Inflammatory macrophage (primary cell): Measurements from ENCODE around the gene PFDN5.
A peak's percentile ranks its signal among the peaks of the same experiment; 100 is the strongest.

Source experiments
- DNase-seq, 2 donors: peaks; one replicate each; pipeline ENCODE4 v3.0.0-alpha.2; 2020 to 2022
- total RNA-seq, 18 experiments: gene quantifications; one replicate each; lab custom pipeline; 2026; ENCODE audit warnings: mixed read lengths in 6 of 18, inconsistent platforms in 2 of 18; lab: John Stamatoyannopoulos, UW

The PFDN5 gene
- total RNA-seq = 1.5 to 8.0 (median 4.2) reads per million in 18 experiments

DNA sequence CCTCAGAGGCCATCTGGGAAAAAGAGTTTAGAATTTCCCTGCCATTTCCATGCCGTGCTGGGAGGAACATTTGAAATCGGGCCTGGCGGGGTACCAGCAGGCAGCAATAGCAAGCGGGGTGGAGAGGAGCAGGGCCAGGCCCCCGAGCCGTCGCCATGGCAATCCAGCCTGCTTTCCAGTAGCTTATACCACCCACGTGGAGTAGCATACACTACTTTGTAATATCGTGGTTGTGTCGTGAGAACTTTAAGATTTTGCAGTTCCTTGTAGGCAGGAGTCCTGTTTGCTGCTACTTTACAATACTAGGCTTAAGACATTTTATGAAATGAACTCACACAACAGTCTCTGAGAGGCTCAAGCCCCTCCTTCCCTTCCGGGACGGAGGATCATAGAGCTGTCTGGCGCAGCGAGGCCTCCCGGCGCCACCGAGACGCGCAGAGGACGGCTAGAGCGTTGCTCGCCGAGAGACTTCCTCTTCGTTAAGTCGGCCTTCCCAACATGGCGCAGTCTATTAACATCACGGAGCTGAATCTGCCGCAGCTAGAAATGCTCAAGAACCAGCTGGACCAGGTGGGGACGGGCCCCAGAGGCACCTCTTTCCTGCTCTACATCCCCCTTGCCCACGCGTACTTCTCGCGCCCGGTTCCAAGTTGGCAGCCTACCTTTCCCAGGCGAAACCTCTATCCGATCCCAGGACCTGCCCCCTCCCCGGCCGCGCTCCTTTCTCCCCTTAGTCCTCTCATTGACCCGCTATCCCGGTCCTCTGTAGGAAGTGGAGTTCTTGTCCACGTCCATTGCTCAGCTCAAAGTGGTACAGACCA lies at the start of gene PFDN5:
TSS of gene PFDN5 (plus strand) at position 473 of the 821 bp plus-strand sequence. CDS start at position 499, 26 bp downstream.
- DNase-seq = peak; percentile 79 to 87

DNA sequence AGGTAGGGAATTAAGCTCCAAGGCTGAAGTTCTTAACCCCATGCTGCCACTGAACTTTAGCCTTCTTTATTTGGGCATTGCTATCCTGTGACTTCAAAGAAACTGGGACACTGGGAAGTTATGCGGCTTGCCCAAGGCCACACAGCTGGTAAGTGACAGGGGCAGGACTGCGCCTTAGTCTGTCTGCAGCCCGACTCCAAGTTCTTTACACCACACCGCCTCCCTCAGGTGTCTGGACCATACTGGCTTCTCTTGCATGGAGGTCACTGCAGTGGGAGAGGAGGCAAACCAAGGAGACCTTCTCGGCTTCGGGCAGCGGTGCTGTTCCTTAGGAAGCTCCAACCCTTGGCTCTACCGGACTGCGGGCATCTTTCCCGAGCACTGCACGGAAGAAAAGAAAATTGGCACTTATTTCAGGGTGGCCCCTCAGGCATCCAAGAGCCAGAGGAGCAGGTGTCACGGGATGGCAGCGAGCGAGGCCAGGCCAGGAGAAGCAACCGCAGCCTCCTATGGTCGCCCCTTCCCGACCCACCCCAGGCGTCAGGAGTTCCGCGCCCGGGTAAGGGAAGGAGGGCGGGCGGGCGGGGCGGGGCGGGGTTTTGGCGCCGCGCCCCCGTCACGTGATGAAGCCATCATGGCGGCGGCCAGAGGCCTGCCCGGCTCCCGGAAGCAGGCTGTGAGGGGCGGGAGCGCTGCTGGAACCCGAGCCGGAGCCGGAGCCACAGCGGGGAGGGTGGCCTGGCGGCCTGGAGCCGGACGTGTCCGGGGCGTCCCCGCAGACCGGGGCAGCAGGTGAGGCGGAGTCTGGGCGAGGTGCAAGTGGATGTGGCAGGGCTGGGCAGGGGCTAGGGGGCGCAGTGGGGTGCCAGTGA lies 43.6 kb upstream of the PFDN5 start:
- peak; percentile 66 to 82 for DNase-seq

DNA sequence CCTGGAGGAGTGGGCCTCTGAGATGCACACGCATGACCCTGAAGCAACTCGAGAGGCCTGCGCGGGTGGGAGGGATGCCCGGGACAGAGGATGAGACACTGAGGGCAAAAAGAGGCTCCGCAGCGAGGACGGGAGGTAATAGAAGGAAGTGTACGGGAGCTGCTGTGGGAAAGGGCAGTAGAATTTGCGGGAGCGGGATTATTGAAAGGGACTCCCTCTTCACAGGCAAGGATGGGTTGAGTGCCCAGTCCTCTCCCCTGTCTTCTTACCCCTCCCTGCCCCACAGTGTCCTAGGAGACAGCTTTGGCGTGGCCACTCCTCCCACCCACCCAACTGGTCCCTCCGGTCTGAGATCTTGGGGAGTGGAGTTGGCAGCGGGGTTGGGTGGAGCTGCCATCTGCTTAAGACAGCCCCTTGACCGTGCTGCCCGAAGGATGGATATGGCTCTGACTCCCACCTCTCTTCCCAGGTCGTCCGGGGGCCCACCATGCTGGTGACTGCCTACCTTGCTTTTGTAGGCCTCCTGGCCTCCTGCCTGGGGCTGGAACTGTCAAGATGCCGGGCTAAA lies 42.9 kb upstream of the PFDN5 start:
- DNase-seq = peak in 1 of 2 donors; percentile 40

DNA sequence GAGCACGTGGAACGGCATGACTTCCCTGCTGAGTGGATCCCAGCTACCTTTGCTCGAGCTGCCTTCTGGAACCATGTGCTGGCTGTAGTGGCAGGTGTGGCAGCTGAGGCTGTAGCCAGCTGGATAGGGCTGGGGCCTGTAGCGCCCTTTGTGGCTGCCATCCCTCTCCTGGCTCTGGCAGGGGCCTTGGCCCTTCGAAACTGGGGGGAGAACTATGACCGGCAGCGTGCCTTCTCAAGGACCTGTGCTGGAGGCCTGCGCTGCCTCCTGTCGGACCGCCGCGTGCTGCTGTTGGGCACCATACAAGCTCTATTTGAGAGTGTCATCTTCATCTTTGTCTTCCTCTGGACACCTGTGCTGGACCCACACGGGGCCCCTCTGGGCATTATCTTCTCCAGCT lies 42.0 kb upstream of the PFDN5 start:
- DNase-seq = no peak

DNA sequence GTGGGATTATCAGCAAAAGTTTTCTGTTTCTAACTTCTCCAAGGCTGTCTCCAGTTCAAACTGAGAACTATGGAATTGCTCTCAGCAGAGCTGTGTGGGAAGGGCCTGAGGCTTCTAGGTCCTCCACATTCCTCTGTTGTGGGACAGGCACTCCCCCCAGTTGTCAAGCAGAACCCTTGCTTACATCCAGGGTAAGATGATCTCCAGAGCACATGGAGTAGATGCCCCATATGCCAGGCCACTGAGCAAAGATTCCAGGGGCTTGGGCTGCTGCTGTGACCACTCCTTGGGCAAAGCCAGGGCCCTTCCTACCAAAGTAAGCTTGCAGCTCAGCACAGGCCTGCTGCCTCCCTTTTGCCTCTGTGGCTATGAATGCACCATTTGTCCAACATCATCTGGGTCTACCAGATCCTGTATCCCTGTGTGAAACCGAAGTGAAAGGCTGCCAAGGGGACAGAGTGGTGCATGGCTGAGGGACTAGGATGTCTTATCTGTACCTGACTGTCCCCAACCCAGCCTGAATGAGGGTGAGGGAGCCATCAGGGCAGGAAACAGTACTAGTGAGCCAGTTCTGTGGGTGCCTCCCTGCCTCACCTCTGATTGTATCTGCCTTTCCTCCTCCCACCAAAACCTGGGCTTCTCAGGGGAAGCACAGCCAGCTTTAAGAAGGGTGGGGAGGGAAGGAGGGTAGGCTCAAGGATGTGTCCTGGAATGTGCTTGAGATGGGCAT lies 40.4 kb upstream of the PFDN5 start:
- no peak for DNase-seq

DNA sequence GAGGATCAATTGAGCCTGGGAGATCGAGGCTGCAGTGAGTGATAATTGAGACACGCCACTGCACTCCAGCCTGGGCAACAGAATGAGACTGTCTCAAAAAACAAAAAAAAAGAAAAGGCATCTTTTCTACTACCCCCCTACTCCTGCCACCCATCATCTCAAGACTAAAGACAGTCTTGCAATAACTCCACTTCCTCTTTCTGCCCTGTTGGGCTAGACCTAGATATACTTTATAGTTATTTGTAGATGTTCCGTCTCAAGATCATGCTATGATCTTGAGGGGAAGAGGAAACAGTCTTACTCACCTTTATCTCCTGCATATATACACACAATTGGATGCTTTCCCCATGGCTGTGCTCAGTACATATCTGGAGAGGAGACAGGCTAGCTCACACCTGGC lies 39.3 kb upstream of the PFDN5 start:
- peak; percentile 51 to 67 for DNase-seq

DNA sequence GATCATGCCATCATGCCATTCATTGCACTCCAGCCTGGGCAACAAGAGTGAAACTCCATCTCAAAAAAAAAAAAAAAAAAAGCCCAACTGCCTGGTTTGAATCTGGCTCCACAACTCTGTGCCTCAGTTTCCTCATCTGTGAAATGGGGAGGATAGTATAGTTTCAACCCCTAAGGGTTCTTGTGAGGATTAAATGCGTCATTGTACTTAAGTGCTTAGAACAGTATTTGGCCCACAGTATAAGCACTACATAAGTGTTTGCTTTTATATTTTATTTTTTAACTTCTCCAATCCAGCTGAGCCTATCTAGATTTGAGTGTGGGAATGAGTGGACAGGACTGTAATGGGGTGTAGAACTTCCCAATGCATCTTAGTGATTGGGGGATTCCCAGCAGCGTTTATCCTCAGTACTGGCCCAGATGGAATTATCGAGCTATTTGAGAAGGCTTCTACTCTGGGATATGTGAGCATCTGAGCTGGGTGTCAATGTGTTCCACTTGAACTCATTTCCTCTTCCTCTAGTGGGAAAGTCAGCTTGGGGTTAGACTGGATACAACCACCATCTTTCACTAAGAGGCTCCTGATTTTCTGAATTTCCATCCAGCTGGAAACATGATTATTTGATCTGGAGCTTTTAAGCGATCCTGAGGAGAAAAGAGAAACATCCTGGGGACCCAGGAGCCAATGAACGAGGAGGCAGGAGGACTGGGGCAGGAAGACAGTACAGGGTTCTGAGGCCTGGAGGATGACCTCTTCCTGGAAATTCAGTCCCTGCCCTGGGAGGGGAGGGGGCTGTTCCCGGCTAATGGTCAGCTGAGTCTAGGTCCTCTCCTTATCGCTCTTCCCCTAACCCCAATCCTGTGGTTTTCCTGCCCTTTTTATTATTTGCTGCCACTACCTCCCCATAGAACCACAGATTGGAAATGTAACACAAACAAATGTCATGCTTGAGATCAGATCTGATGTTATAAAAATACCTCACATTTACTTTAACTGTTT lies 36.5 kb upstream of the PFDN5 start:
- no peak for DNase-seq

DNA sequence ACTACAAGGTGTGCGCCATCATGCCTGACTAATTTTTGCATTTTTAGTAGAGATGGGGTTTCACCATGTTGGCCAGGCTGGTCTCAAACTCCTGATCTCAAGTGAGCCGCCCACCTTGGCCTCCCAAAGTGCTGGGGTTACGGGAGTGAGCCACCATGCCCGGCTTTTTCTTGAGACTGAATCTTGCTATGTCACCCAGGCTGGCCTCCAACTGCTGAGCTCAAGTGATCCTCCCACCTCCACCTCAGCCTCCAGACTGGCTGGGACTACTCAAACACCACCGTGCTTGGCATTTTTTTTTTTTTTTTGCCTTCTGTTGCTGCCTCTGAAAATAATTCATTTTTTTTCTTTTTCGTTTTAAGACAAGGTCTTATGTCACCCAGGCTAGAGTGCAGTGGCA lies 35.5 kb upstream of the PFDN5 start:
- no peak for DNase-seq

DNA sequence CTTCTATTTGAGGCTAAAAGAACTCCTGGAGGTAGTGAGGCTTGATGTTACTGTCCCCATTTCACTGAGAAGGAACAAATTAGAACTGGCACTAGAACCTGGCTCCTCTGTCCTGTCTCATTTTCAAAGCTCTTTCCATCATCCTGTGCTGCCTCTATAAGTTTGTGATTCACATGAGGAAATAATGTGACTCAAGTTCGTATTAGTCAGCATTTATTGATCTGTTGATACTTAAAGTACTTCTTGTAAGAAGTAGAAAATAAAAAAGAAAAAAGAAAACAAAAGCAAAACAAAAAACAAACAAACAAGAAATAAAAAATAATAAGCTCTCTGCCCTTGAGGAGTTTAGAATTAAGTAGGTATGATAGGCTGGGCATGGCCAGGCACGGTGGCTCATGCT lies 29.6 kb upstream of the PFDN5 start:
- DNase-seq = no peak

DNA sequence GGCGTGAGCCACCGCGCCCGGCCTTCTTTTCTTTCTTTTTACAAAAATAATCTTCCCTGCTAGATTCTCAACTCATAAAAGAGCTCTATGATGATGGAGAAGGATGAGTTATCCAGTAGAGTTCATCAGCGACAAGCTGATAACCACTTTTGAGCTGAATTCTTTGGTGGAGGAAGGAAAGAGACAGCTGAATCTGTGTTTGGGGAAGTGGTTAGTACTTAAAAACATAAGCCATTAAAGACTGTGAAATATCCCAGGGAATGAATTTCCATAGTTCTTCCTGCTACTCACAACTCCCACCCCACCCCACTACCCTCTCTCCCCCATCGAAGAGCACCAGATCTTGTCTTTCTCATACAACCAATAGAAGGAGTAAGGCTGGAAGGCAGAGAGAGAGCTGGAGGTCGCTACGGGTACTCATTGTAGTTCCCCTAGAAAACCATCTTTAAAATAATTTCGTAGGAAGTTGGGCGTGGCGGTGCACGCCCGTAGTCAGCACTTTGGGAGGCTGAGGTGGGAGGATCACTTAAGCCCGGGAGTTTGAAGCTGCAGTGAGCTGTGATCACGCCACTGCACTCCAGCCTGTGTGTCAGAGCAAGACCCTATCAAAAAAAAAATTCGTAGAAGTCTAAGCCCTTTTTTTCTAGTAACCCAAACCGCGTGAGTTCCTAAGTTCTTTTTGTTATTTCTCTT lies 27.9 kb upstream of the PFDN5 start:
- peak; percentile 80 to 86 for DNase-seq

DNA sequence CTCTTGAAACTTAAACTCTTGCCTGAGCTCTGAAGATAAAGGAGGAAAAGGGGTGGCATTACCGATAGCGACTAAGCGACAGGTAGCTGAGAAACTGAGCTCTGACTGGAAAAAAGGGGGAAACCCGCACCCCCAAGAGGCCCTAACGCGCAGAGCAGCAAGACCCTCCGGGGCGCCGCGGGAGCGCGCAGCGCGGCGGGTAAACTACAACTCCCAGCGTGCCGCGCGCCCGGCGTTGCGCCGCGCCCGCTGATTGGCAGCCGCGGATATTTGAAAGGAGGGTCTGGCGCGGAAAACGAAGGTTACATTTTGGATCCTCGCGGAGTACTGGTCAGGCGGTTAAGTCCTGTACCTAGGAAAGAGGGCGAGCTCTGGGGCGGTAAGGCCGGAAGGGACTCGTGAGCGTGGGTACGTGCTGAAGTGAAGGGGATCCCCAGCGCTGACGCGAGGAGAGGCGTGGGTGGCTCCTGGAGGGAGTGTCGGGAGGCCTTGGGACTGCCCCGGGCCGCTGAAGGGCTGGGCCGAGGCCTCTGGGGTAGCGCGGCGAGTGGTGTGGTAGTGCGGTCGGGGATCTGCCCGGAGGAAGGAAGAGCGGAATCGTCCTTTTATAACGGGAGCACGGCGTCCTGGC lies 27.2 kb upstream of the PFDN5 start, which contains the start of gene ESPL1:
TSS of gene ESPL1 (plus strand) at position 301 of the 631 bp plus-strand sequence. CDS start 468 bp downstream, outside the sequence.
- DNase-seq = peak; percentile 80 to 87

DNA sequence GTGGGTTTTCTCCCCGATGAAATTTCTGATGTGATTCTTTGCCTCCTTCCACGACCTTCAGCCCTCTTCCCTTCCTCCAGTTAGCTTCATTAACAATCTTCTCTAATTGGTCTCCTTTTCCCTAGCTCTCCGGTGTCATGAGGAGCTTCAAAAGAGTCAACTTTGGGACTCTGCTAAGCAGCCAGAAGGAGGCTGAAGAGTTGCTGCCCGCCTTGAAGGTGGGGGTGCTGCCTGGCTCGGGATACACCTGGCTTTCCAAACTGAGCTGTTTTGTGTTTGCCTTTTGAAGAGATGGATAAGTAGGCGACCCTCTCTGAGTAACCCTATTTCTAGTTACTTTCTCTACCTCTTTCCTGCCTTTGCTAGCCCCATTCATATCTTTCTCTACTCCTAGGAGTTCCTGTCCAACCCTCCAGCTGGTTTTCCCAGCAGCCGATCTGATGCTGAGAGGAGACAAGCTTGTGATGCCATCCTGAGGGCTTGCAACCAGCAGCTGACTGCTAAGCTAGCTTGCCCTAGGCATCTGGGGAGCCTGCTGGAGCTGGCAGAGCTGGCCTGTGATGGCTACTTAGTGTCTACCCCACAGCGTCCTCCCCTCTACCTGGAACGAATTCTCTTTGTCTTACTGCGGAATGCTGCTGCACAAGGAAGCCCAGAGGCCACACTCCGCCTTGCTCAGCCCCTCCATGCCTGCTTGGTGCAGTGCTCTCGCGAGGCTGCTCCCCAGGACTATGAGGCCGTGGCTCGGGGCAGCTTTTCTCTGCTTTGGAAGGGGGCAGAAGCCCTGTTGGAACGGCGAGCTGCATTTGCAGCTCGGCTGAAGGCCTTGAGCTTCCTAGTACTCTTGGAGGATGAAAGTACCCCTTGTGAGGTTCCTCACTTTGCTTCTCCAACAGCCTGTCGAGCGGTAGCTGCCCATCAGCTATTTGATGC lies 26.4 kb upstream of the PFDN5 start:
- no peak for DNase-seq

DNA sequence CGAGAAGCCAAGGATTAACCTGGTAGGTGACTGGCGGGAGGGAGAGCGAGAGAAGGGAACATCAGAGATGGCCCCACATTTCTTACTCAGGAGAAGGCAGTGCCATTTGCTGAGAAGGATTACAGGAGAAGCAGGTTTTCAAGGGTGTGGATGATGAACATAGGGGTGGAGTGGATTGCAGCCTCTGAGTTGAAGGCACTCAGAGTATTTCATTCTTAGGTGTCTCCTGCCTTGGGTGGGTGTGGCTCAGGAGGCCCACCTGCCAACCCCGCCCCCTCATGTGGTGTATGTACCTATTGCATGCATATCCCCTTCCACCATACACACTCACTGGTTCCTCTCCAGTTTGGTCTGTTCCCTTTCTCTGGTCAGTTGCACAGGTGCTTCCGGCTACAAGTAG lies 20.9 kb upstream of the PFDN5 start:
- no peak for DNase-seq

DNA sequence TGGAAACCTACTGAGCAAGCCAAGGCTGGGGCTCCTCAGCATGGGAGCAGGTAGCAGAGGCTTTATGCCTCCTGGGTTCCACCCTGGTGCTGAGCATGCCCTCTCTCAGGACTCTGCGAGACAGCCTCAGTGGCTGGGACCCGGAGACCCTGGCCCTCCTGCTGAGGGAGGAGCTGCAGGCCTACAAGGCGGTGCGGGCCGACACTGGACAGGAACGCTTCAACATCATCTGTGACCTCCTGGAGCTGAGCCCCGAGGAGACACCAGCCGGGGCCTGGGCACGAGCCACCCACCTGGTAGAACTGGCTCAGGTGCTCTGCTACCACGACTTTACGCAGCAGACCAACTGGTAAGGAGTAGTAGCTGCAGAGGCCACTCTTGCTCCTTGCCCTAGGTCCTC lies 18.8 kb upstream of the PFDN5 start:
- no peak for DNase-seq

DNA sequence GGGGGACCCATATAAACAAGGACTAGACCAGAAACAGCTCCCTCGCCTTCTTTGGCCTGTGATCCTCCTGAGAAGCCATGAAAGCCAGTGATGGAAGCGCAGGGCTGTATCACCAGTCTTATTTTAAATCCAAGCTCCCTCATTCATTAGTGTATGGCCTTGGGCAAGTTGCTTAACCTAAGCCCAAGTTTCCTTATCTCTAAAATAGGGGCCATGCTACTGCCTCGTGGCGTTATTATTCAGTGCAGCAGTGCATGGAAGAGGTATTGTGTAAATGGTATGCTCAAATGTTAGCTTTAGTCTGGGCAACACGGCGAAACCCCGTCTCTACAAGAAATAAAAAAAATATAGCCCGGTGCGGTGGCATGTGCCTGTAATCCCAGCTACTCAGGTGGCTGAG lies 17.4 kb upstream of the PFDN5 start:
- DNase-seq = no peak

DNA sequence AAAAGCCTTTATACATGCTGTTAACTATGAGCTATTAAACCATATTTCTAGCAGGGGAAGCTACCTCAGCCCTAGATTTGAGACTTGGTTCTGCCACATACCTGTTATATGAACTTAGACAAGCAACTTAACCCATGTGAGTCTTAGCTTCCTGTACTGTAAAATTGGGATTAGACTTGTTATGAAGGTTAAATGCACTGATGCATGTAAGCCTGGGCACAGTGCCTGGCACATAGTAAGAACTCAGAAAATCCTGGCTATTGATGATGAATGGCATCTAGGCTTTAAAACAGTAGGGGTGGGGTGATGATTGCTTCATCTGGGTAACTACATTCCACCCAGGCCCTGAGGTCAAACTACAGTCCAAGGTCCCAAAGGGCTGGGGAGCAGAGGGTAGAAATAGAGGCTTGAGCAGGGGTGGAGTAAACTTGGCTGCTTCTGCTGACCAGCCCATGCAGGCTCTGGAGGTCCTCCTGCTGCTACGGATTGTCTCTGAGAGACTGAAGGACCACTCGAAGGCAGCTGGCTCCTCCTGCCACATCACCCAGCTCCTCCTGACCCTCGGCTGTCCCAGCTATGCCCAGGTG lies 16.0 kb upstream of the PFDN5 start:
- no peak for DNase-seq

DNA sequence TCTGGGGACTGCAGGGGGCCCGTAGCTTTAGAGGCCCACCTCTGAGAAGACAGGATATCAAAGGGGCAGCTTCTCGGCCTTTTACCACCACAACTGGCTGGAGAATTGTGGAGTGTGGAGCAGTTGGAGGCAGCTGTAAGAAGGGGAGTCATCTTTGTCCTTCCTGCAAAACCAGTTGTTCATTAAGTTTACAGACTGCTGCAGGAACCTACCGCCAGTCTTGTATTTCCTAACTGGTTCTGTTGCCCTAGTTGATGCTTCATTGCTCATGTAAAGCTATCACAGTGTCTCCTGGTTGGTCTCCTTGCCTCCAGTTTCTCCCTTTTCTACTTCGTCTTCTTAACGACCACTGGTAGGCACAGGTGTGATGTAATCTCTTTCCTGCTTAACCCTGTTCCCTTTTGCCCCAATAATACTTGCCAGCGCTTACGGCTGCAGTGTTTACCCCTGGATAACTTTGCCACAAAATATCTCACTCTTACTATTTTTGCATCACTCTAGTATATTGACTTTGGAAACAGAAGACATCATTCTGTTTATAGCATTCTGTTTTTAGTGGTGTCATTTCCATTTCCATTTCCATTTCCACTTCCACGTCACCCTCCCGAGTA lies 15.3 kb upstream of the PFDN5 start:
- no peak for DNase-seq

DNA sequence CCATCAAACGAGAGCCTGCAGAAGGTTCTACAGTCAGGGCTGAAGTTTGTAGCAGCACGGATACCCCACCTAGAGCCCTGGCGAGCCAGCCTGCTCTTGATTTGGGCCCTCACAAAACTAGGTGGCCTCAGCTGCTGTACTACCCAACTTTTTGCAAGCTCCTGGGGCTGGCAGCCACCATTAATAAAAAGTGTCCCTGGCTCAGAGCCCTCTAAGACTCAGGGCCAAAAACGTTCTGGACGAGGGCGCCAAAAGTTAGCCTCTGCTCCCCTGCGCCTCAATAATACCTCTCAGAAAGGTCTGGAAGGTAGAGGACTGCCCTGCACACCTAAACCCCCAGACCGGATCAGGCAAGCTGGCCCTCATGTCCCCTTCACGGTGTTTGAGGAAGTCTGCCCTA lies 8.9 kb upstream of the PFDN5 start:
- DNase-seq = no peak
